Psoas muscle (tissue), 8 donors: ENCODE measurements around the gene HSH2D. TPM values are rescaled to one million over a fixed set of nuclear protein-coding genes. Genes with fewer than 3 reads are reported as not detected.

Source experiments
- ATAC-seq, 4 donors: fragments of 200-7000 bp; cut with Tn5 transposase; one replicate each; pipeline ENCODE4 v1.9.1; 2020; ENCODE audit warnings: moderate library complexity in 3 of 4, mild to moderate bottlenecking in 2 of 4
- DNase-seq, 2 donors: peaks; one replicate each; pipeline ENCODE4 v3.0.0-alpha.2; 2020
- H3K27ac ChIP-seq: fragments of 200-600 bp; one replicate; pipeline ENCODE4 v1.8.0; 2022
- H3K27me3 ChIP-seq, 3 donors: fragments of 200-600 bp in 1 of 3; one replicate each; pipeline versions ENCODE4 v1.6.1 to v1.8.0; 2013 to 2022; ENCODE audit warnings: low read length in 2 of 3, mild to moderate bottlenecking in 2 of 3, moderate library complexity in 1 of 3; ENCODE audit not compliant: insufficient read depth in 3 of 3
- H3K36me3 ChIP-seq, 2 donors: fragments of 200-600 bp in 1 of 2; one replicate each; pipeline versions ENCODE4 v1.6.1 to v1.8.0; 2013 to 2022; ENCODE audit warnings: low read depth in 1 of 2, mild to moderate bottlenecking in 1 of 2, moderate library complexity in 1 of 2; ENCODE audit not compliant: insufficient read depth in 1 of 2
- H3K4me1 ChIP-seq: fragments of 200-600 bp; one replicate; pipeline ENCODE4 v1.8.0; 2022
- H3K4me3 ChIP-seq: fragments of 200-600 bp; one replicate; pipeline ENCODE4 v1.8.0; 2022; ENCODE audit warnings: mild to moderate bottlenecking
- H3K9me3 ChIP-seq: fragments of 200-600 bp; one replicate; pipeline ENCODE4 v1.8.0; 2022
- WGBS, 3 donors: extraction: QIAGEN DNeasy Blood & Tissue Kit; methylation state at CpG; one replicate each; pipeline versions ENCODE4 v1.1.6 to v1.1.7; 2013; 5-methylcytosine and 5-hydroxymethylcytosine counted together
- intact Hi-C, 2 donors: fragments of 100-400 bp; cut with DNase I; formaldehyde crosslinking; loops; one replicate each; pipeline versions ENCODE4 v1.11.0 to v1.14.2; 2022
- polyA plus RNA-seq, 3 donors: library from polyadenylated mRNA; stranded (reverse); fragments of 200-250 nt; gene quantifications; one replicate each; pipeline ENCODE4 v1.2.3, GENCODE V29; 2013
- total RNA-seq, 4 donors: library from RNA; stranded (reverse); fragmentation: NEBNext Ultra II Directional in 2 of 4; extraction: Animal tissue kit (Norgen Biotek cat#: 25700) in 2 of 4; gene quantifications; one replicate each; pipeline versions ENCODE4 v1.2.1 to v1.2.4, GENCODE V29; 2021 to 2023
- TF ChIP-seq, protein P1 (sequence below): fragments of 200-600 bp; IDR thresholded peaks from one replicate; pipeline ENCODE4 v1.8.0; 2022; ENCODE audit warnings: antibody characterized with exemption
- donor health status: healthy with polysubstance abuse.
- donor health status: DM: no; HTN: no; CAD: no; lungs with moderate emphysema.
- donor health status: Bipolar disorder and iron deficiency.
- donor health status: healthy.
- donor health status: DM: yes; HTN: yes; CAD: no.
- donor health status: DM: no; HTN: no; CAD: no.
- donor health status: DM: no; HTN: no; CAD: no.
- donor health status: DM: yes; HTN: yes; CAD: no.

The HSH2D gene
- total and polyA plus RNA-seq, 7 donors = 0.10 to 0.30 (median 0.12) TPM; not detected in 2

DNA sequence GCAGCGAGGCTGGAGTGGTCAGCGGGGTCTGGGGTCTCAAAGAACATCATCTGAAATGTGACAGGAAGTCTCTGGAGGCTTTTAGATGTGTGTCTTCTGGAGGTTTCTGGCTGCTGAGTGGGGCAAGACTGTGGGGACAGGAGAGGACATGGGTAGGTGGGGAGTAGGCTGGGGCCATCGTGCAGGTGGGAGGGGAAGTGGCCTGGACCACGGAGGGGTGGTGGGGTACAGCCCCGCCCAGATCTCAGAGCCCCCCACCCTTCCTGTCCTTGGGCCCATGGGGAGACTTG lies 60.5 kb downstream of the HSH2D start:
- TF ChIP-seq, protein P1, sequence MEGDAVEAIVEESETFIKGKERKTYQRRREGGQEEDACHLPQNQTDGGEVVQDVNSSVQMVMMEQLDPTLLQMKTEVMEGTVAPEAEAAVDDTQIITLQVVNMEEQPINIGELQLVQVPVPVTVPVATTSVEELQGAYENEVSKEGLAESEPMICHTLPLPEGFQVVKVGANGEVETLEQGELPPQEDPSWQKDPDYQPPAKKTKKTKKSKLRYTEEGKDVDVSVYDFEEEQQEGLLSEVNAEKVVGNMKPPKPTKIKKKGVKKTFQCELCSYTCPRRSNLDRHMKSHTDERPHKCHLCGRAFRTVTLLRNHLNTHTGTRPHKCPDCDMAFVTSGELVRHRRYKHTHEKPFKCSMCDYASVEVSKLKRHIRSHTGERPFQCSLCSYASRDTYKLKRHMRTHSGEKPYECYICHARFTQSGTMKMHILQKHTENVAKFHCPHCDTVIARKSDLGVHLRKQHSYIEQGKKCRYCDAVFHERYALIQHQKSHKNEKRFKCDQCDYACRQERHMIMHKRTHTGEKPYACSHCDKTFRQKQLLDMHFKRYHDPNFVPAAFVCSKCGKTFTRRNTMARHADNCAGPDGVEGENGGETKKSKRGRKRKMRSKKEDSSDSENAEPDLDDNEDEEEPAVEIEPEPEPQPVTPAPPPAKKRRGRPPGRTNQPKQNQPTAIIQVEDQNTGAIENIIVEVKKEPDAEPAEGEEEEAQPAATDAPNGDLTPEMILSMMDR = no peak
- peaks cover 19% of the 10 kb centered on the region for H3K4me1 ChIP-seq
- no peak overlapping the region for H3K4me3 ChIP-seq
- H3K36me3 ChIP-seq = peaks cover 4 to 69% of the 10 kb centered on the region in 2 donors
- no peak for ATAC-seq
- WGBS, 3 donors = 85 to 86% (median 86%) methylated on average over 4 to 5 of the region's 5 CpGs
- no peak for DNase-seq
- no peaks in the 10 kb centered on the region for H3K9me3 ChIP-seq
- H3K27me3 ChIP-seq = no peaks in the 10 kb centered on the region
- H3K27ac ChIP-seq = no peak overlapping the region
- intact Hi-C loops = no loop called here

DNA sequence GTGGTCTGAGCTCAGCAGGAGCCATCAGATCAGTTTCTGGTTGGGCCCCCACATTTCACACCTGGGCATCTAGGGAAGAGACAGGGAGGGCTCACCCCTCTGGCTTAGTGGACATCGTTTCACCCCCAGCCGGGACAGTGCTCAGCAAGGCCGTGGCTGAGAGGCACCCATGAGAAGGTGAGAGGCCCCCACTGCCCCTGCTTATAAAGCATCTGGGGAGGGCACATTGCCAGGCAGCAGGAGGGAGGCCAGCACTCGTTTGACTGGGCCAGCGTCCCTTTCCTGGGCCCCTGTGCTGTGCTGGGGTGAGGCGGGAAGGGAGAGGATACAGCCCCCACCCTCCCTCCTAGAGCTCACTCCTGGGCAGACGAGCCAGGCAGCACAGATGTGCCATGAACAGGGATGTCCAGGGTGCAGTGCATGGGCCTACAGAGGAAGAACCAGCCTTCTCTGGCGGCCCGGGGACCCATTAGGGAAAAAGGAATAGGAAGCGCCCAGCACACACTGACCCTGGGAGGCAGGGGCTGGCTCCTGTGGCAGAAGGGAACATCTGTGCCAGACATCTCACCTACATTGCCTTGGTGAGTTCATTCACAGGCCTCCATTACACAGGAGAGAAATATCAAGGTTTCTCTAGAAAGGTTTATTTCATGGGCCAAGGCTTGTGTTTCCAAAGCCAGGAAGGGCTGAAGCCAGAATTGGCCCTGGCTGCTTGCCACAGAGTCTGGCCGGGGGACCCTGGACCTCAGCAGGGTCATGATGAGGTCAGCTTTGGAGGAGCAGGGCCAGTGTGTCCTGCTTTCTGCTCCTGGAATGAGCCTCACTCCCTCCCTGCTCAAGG lies 61.9 kb downstream of the HSH2D start:
- DNase-seq (peak in 1 of 2 donors; percentile 13), ATAC-seq (no peak)
- Histone ChIP-seq H3K27ac (no peak overlapping the region), H3K9me3 (no peaks in the 10 kb centered on the region), H3K4me1 (peaks cover 6% of the 10 kb centered on the region), H3K4me3 (no peak overlapping the region), H3K36me3 (peaks cover 6 to 81% of the 10 kb centered on the region in 2 donors), H3K27me3 (no peaks in the 10 kb centered on the region)
- intact Hi-C loops = no loop called here
- 58 to 76% (median 67%) methylated on average over 9 to 11 of the region's 11 CpGs for WGBS, 3 donors
- TF ChIP-seq, protein P1 = no peak

DNA sequence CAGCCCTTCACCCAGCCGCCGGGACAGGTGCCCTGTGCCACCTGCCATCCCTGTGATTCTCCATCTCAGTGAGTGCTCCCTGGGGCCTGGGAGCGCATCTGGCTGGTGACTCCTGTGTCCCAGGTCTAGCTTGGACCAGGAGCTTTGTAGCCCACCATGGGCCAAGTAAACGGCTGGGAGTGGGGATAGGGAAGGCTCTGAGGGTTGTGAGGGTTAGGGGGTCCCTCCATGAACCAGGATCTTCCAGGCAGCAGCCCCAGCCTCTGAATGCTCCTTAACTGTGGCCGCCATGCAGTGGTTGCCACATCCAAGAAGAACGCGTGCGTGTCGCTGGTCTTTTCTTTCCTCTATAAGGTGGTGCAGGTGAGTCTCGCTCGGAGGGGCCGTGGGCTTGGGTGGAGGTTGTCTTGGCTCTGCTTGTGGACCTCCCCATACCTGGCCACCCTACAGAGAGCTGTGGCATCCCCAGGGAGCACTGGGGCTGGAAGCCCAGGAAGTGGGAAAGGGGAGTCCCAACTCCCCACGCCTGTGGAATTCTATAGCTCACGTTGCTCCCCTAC lies 62.6 kb downstream of the HSH2D start:
- Histone ChIP-seq H3K4me3 (no peak overlapping the region), H3K27ac (no peak overlapping the region), H3K9me3 (no peaks in the 10 kb centered on the region), H3K4me1 (peaks cover 6% of the 10 kb centered on the region), H3K36me3 (peaks cover 6 to 83% of the 10 kb centered on the region in 2 donors), H3K27me3 (no peaks in the 10 kb centered on the region)
- WGBS, 3 donors = 81 to 82% (median 81%) methylated on average over 14 of the region's 14 CpGs
- DNase-seq = peak in 1 of 2 donors; percentile 41
- ATAC-seq = no peak
- TF ChIP-seq, protein P1 = no peak
- intact Hi-C loops = no loop called here

DNA sequence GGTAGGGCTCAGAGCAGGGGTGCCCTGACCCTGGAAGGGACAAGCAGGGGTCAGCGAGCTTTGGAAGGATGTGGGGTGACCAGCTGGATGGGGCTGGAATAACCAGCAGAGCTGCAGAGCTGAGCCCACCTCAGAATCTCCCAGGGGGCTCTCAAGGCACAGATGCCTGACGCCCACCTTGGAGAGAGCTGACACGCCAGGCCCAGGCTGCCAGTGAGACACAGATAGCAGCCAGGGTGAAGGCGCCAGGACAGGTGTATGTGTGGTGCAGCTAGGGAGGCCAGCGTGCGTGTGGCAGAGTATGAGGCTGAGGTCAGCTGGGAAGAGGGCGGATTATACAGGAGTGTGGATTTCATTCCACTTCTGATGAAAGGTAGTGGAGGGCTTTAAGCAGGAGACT lies 63.2 kb downstream of the HSH2D start:
- WGBS, 3 donors = 87 to 93% (median 90%) methylated on average over 7 of the region's 7 CpGs
- H3K36me3 ChIP-seq = peaks cover 6 to 88% of the 10 kb centered on the region in 2 donors

More for the DNA sequence above, 63.2 kb downstream of the HSH2D start:
- Histone ChIP-seq H3K27ac (no peak overlapping the region), H3K9me3 (no peaks in the 10 kb centered on the region), H3K4me1 (peaks cover 6% of the 10 kb centered on the region), H3K4me3 (no peak overlapping the region), H3K27me3 (no peaks in the 10 kb centered on the region)
- TF ChIP-seq, protein P1 = no peak
- intact Hi-C loops = no loop called here
- no peak for DNase-seq
- no peak for ATAC-seq
